Vagina (tissue), 2 donors: Measurements from ENCODE around the gene MMP24OS. TPM values are rescaled to one million over a fixed set of nuclear protein-coding genes. Genes with fewer than 3 reads are reported as not detected.

Source experiments
- DNase-seq, 2 donors: peaks; one replicate each; pipeline ENCODE4 v3.0.0-alpha.2; 2017; ENCODE audit errors: extremely low spot score in 2 of 2
- H3K27ac ChIP-seq: fragments of 200-600 bp; sonication (generic); one replicate; pipeline ENCODE4 v1.5.1; 2019
- H3K27me3 ChIP-seq: fragments of 200-600 bp; sonication (generic); one replicate; pipeline ENCODE4 v1.5.1; 2019
- H3K36me3 ChIP-seq, 2 donors: fragments of 200-600 bp; sonication (generic); one replicate each; pipeline ENCODE4 v1.5.1; 2017 to 2019
- H3K4me1 ChIP-seq: fragments of 200-600 bp; sonication (generic); one replicate; pipeline ENCODE4 v1.5.1; 2019
- H3K4me3 ChIP-seq, 2 donors: fragments of 200-600 bp; sonication (generic); 1 replicate in 1 of 2; 2 replicates in 1 of 2; pipeline ENCODE4 v1.5.1; 2016 to 2019
- H3K9me3 ChIP-seq: fragments of 200-600 bp; sonication (generic); one replicate; pipeline ENCODE4 v1.5.1; 2019
- POLR2A ChIP-seq, 2 donors: fragments of 450-650 bp; IDR thresholded peaks; one replicate each; pipeline ENCODE4 v1.6.1; 2017; ENCODE audit warnings: antibody characterized with exemption in 2 of 2, mild to moderate bottlenecking in 2 of 2, moderate library complexity in 2 of 2
- POLR2AphosphoS5 ChIP-seq, 2 donors: sonication (generic); formaldehyde crosslinking; IDR thresholded peaks; one replicate each; pipeline ENCODE4 v1.9.0; 2017; ENCODE audit warnings: antibody characterized with exemption in 2 of 2, mild to moderate bottlenecking in 2 of 2, low read depth in 1 of 2; ENCODE audit not compliant: insufficient read depth in 1 of 2
- intact Hi-C: fragments of 100-400 bp; cut with DNase I; formaldehyde crosslinking; loops from one replicate; pipeline ENCODE4 v1.15.1; 2023
- total RNA-seq: library from RNA; depleted of rRNA; stranded (reverse); fragments of >200 nt; gene quantifications from one replicate; pipeline ENCODE4 v1.2.3, GENCODE V29; 2016
- TF ChIP-seq, protein P1 (sequence below), 3 experiments: fragments of 450-650 bp in 2 of 3; fragments of 200-600 bp in 1 of 3; sonication (generic) in 1 of 3; IDR thresholded peaks; one replicate each; pipeline ENCODE4 v1.5.1; 2017 to 2019; ENCODE audit warnings: antibody characterized with exemption in 3 of 3, mild to moderate bottlenecking in 2 of 3, moderate library complexity in 2 of 3

Gene MMP24OS
- total RNA-seq, 1 donor from 2014 or later = 36.8 TPM

DNA sequence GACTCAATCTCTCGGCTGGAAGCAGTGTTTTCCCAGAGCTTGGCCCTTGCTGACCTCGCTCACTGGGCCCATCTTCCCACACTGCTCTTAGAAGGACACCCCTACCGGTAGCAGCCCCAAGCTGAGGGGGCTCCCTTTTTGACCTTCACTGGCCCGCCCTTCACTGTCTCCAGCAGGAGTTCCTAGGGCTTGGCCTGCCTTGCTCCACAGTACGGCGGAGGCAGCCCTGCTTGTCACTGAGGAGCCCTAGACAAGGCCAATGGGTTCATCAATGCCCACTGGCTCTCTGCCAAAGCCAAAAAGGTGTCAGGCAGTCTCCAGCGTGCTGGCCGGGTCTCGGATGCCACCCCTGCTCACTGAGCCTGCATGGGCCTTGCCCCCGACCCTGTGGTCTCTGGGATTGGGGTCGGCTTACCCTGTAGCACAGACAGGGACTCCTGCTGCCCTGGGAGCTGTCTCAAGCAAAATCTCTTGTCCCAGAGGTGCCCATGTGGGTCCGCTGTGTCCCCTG is 2.1 kb downstream of the MMP24OS start:
- intact Hi-C loops = no loop called here
- DNase-seq = no peak
- peaks cover 0 to 30% of the 10 kb centered on the region in 2 donors for H3K36me3 ChIP-seq
- no peak overlapping the region for H3K4me3 ChIP-seq
- TF ChIP-seq POLR2A (IDR thresholded peaks at IDR 0.05) (no peak), POLR2AphosphoS5 (IDR thresholded peaks at IDR 0.05; ENCODE audit: insufficient read depth in 1 of 2, low read depth in 1 of 2) (no peak)
- TF ChIP-seq, protein P1, sequence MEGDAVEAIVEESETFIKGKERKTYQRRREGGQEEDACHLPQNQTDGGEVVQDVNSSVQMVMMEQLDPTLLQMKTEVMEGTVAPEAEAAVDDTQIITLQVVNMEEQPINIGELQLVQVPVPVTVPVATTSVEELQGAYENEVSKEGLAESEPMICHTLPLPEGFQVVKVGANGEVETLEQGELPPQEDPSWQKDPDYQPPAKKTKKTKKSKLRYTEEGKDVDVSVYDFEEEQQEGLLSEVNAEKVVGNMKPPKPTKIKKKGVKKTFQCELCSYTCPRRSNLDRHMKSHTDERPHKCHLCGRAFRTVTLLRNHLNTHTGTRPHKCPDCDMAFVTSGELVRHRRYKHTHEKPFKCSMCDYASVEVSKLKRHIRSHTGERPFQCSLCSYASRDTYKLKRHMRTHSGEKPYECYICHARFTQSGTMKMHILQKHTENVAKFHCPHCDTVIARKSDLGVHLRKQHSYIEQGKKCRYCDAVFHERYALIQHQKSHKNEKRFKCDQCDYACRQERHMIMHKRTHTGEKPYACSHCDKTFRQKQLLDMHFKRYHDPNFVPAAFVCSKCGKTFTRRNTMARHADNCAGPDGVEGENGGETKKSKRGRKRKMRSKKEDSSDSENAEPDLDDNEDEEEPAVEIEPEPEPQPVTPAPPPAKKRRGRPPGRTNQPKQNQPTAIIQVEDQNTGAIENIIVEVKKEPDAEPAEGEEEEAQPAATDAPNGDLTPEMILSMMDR (IDR thresholded peaks at IDR 0.05) = no peak
- H3K27ac ChIP-seq = no peak overlapping the region
- H3K27me3 ChIP-seq = no peaks in the 10 kb centered on the region
- H3K4me1 ChIP-seq = peaks cover 44% of the 10 kb centered on the region
- H3K9me3 ChIP-seq = no peaks in the 10 kb centered on the region

DNA sequence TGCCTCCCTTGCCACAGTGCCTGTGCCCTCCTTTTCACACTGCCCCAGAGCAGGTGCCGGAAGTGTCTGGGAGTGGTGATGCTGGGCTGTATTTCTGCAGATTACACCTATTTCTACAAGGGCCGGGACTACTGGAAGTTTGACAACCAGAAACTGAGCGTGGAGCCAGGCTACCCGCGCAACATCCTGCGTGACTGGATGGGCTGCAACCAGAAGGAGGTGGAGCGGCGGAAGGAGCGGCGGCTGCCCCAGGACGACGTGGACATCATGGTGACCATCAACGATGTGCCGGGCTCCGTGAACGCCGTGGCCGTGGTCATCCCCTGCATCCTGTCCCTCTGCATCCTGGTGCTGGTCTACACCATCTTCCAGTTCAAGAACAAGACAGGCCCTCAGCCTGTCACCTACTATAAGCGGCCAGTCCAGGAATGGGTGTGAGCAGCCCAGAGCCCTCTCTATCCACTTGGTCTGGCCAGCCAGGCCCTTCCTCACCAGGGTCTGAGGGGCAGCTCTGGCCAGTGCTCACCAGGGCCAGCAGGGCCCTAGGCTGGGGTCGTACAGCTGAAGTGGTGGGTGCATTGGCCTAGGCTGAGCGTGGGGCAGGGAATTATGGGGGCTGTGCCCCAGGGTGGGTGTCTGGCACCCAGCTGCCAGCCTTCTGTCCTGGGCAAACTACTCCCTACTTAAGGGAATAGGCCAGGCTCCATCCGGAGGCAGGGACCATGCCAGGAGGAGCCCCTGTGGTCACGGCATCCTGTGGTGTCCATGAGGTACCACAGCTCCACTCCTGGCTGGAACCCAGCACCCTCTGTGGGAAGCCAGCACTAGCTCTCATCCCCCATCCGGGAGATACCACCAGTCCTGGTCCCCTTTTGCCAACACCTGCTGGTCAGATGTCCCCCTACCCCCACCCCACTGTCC is 3.5 kb downstream of the MMP24OS start:
- intact Hi-C loops = no loop called here
- H3K4me1 ChIP-seq = peaks cover 33% of the 10 kb centered on the region
- no peaks in the 10 kb centered on the region for H3K9me3 ChIP-seq
- no peaks in the 10 kb centered on the region for H3K27me3 ChIP-seq
- no peak overlapping the region for H3K27ac ChIP-seq
- no peak for TF ChIP-seq POLR2AphosphoS5 (IDR thresholded peaks at IDR 0.05; ENCODE audit: insufficient read depth in 1 of 2, low read depth in 1 of 2)
- TF ChIP-seq POLR2A (IDR thresholded peaks at IDR 0.05) = no peak
- TF ChIP-seq, protein P1 (IDR thresholded peaks at IDR 0.05) = no peak
- H3K4me3 ChIP-seq = no peak overlapping the region
- DNase-seq = no peak
- peaks cover 0 to 29% of the 10 kb centered on the region in 2 donors for H3K36me3 ChIP-seq

DNA sequence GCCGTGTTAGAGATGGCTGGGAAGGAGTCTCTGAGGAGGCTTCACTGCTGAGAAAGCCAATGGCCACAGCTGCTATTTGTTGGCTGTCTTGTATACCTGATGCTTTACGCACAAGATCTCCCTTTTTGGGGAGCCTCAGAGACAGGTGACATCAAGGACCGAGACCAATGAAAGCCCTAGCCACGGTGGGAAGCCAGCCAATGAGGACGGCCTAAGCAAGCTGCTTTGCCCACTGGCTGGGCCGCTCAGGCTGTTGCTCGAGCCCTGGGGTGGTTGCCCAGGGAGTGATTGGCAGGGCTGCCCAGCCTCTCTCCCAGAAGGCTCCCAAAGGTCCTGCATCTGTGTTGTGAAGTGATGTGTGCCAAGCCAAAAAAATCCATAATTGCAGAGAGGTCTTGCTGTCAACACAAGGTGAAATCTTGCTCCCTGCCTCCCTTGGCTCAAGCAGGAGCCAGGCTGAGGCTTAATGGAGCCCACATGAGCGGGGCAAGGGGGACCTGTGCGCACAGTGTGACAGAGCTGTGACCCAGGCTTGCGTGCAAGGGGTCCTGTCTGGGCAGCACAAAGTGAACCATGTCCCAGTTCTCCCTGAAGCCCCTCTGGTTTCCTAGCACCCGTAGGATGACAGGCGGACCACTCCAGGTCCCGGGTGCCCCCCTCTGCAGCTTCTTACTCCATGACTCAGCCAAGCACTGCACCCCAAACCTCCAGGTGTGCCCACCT is 4.3 kb downstream of the MMP24OS start:
- H3K36me3 ChIP-seq = peaks cover 0 to 21% of the 10 kb centered on the region in 2 donors

DNA sequence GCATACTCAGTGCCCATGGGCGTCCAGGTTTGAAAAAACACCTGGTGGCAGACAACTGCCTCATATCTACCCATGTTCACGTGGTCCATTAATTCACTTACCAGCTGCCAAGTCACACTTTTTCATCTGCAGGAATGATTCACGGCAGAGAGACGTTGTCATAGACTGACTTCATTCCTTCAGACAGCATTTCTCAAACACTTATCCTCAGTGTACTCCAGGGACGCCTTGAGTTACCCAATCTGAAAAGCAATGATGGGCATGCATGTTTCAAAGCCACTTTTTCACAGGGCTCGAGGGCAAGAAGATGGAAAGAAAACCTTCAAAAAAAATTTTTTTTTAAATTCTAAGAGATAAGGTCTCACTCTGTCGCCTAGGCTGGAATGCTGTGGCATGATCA is 6.0 kb downstream of the MMP24OS start:
- no peak overlapping the region for H3K4me3 ChIP-seq
- no peak overlapping the region for H3K27ac ChIP-seq
- H3K27me3 ChIP-seq = no peaks in the 10 kb centered on the region
- no peaks in the 10 kb centered on the region for H3K9me3 ChIP-seq
- H3K4me1 ChIP-seq = peaks cover 19% of the 10 kb centered on the region
- intact Hi-C loops = no loop called here
- peaks cover 0 to 35% of the 10 kb centered on the region in 2 donors for H3K36me3 ChIP-seq
- TF ChIP-seq POLR2A (IDR thresholded peaks at IDR 0.05) (no peak), POLR2AphosphoS5 (IDR thresholded peaks at IDR 0.05; ENCODE audit: insufficient read depth in 1 of 2, low read depth in 1 of 2) (no peak)
- TF ChIP-seq, protein P1 (IDR thresholded peaks at IDR 0.05) = no peak
- DNase-seq = no peak

More for the DNA sequence above, 4.3 kb downstream of the MMP24OS start:
- Histone ChIP-seq H3K9me3 (no peaks in the 10 kb centered on the region), H3K27ac (no peak overlapping the region), H3K4me1 (peaks cover 29% of the 10 kb centered on the region), H3K4me3 (no peak overlapping the region), H3K27me3 (no peaks in the 10 kb centered on the region)
- TF ChIP-seq POLR2A (IDR thresholded peaks at IDR 0.05) (no peak), POLR2AphosphoS5 (IDR thresholded peaks at IDR 0.05; ENCODE audit: insufficient read depth in 1 of 2, low read depth in 1 of 2) (no peak)
- TF ChIP-seq, protein P1 (IDR thresholded peaks at IDR 0.05) = no peak
- intact Hi-C loops = no loop called here
- no peak for DNase-seq
